ENCODE measurements around the gene CABP7. TPM values are rescaled to one million over a fixed set of nuclear protein-coding genes. Genes with fewer than 3 reads are reported as not detected.

Gene CABP7
- total and polyA plus RNA-seq, 11 donors: 0.03 to 0.11 TPM; not detected in 9

DNA sequence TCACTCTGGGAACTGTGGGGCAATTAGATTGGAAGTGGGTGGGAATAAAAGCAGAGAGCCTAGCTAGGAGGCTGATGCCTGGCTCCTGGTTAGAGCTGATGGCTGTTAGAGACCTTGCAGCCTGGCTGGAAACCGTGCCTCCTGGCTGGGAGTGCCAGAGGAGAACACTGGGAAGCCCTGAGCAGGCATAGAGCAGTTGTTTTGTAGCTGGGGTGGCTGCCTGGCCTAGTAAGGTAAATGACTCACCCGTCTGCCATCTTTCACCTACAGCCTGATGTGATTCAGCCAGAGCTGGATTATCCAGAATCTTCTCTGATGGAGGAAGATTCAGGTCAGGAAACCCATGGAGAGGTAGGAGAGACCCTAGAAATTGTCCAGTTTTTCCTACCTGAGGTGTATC lies 53.4 kb downstream of the CABP7 start:
- peak overlapping the region in 4 of 12 donors; percentile 10 to 33 (median 21) for H3K27ac ChIP-seq
- H3K27me3 ChIP-seq: no peaks in the 10 kb centered on the region
- TF ChIP-seq CTCF (IDR thresholded peaks at IDR 0.05): no peak
- TF ChIP-seq POLR2A (IDR thresholded peaks at IDR 0.05): no peak
- intact Hi-C loops (cut with DNase I): loop anchor here in 1 of 10 donors (10.0 kb wide), 1 partner anchor 112 kb away; the partner anchor contains the start of gene MTMR3
- no peak overlapping the region for H3K4me3 ChIP-seq
- WGBS, 4 donors: 54 to 77% (median 66%) methylated on average over 2 of the region's 2 CpGs
- H3K4me1 ChIP-seq: peaks cover 6 to 32% (median 17%) of the 10 kb centered on the region in 12 donors
- no peaks in the 10 kb centered on the region for H3K9me3 ChIP-seq
- peak; percentile 10 to 76 (median 65) for ATAC-seq
- DNase-seq: peak in 1 of 5 donors; percentile 37
- H3K36me3 ChIP-seq: peaks cover 2 to 34% (median 27%) of the 10 kb centered on the region in 9 donors

GRCh38 chr22:29780220-29780619 lies 60.4 kb downstream of the CABP7 start:
- Histone ChIP-seq H3K36me3 (no peaks in the 10 kb centered on the region), H3K27ac (peak overlapping the region; percentile 55 to 89 (median 76)), H3K9me3 (no peaks in the 10 kb centered on the region), H3K27me3 (no peaks in the 10 kb centered on the region), H3K4me1 (peaks cover 0 to 52% (median 31%) of the 10 kb centered on the region in 12 donors), H3K4me3 (no peak overlapping the region)
- no peak for DNase-seq
- ATAC-seq: no peak
- 95 to 99% (median 98%) methylated on average over 5 of the region's 5 CpGs for WGBS, 4 donors
- TF ChIP-seq CTCF (IDR thresholded peaks at IDR 0.05): no peak
- no peak for TF ChIP-seq POLR2A (IDR thresholded peaks at IDR 0.05)
- intact Hi-C loops (cut with DNase I): loop anchor here in 3 of 10 donors (5.0 kb wide), 2 partner anchors 37 to 52 kb away; no protein-coding TSS in a partner anchor

GRCh38 chr22:29780748-29781676 lies 61.2 kb downstream of the CABP7 start:
- Histone ChIP-seq H3K36me3 (no peaks in the 10 kb centered on the region), H3K4me1 (peaks cover 0 to 53% (median 32%) of the 10 kb centered on the region in 12 donors), H3K27ac (peak overlapping the region; percentile 55 to 89 (median 76)), H3K4me3 (no peak overlapping the region), H3K27me3 (no peaks in the 10 kb centered on the region), H3K9me3 (no peaks in the 10 kb centered on the region)
- DNase-seq (peak in 1 of 5 donors; percentile 49), ATAC-seq (peak; percentile 12 to 47 (median 26))
- TF ChIP-seq POLR2A (IDR thresholded peaks at IDR 0.05) (no peak), CTCF (IDR thresholded peaks at IDR 0.05) (no peak)
- 24 to 43% (median 26%) methylated on average over 8 of the region's 8 CpGs for WGBS, 4 donors
- intact Hi-C loops (cut with DNase I): loop anchor here in 3 of 10 donors (5.0 kb wide), 2 partner anchors 36 to 51 kb away; no protein-coding TSS in a partner anchor

Other genes starting within 250 kb of the CABP7 start
- gene NEFH, start 239.8 kb upstream of the CABP7 start, total RNA-seq: under 1 TPM in 8 of 9 donors, not detected in 1; 0.07 to 0.51 (median 0.14) TPM
- gene NEFH, start 239.8 kb upstream of the CABP7 start, polyA plus RNA-seq: under 1 TPM; 0.08 to 0.10 TPM
- gene THOC5, start 166.2 kb upstream of the CABP7 start, total RNA-seq: 10 to 100 TPM; 33.8 to 88.7 (median 40.6) TPM
- 10 to 100 TPM; 25.5 to 76.5 TPM for gene THOC5, start 166.2 kb upstream of the CABP7 start, polyA plus RNA-seq
- 10 to 100 TPM; 16.2 to 30.1 (median 22.7) TPM for gene NIPSNAP1, start 138.9 kb upstream of the CABP7 start, total RNA-seq
- gene NIPSNAP1, start 138.9 kb upstream of the CABP7 start, polyA plus RNA-seq: 10 to 100 TPM; 12.2 to 22.3 TPM
- 100 to 1,000 TPM in 1 of 9 donors, 10 to 100 TPM in 8; 41.2 to 137 (median 52.1) TPM for gene NF2, start 116.4 kb upstream of the CABP7 start, total RNA-seq
- gene NF2, start 116.4 kb upstream of the CABP7 start, polyA plus RNA-seq: 10 to 100 TPM; 15.0 to 73.9 TPM
- 10 to 100 TPM; 19.4 to 28.9 (median 20.9) TPM for gene ZMAT5, start 47.0 kb downstream of the CABP7 start, total RNA-seq
- gene ZMAT5, start 47.0 kb downstream of the CABP7 start, polyA plus RNA-seq: 10 to 100 TPM; 30.1 to 37.2 TPM
- 100 to 1,000 TPM; 244 to 396 (median 299) TPM for gene UQCR10, start 47.4 kb downstream of the CABP7 start, total RNA-seq
- 1,000 to 10,000 TPM in 1 of 2 donors, 100 to 1,000 TPM in 1; 355 to 1,063 TPM for gene UQCR10, start 47.4 kb downstream of the CABP7 start, polyA plus RNA-seq
- gene ASCC2, start 118.3 kb downstream of the CABP7 start, total RNA-seq: 10 to 100 TPM; 23.6 to 53.2 (median 30.4) TPM
- 10 to 100 TPM; 41.8 to 77.1 TPM for gene ASCC2, start 118.3 kb downstream of the CABP7 start, polyA plus RNA-seq
- 10 to 100 TPM; 26.1 to 44.8 (median 36.7) TPM for gene MTMR3, start 163.2 kb downstream of the CABP7 start, total RNA-seq
- 10 to 100 TPM in 1 of 2 donors, 1 to 10 TPM in 1; 9.6 to 22.3 TPM for gene MTMR3, start 163.2 kb downstream of the CABP7 start, polyA plus RNA-seq